Effector memory CD4-positive, alpha-beta T cell (primary cell): ENCODE data around the gene ELAVL2.

Source experiments
- DNase-seq, 3 donors: peaks; one replicate each; pipeline ENCODE4 v3.0.0-alpha.2; 2020
- H3K27ac ChIP-seq: 2 replicates; pipeline ENCODE4 v1.7.0; 2013; ENCODE audit warnings: mild to moderate bottlenecking, low read length, moderate library complexity; ENCODE audit not compliant: insufficient read depth, poor library complexity, severe bottlenecking
- H3K27me3 ChIP-seq: replicated peaks from 2 replicates; pipeline ENCODE4 v1.7.0; 2013; ENCODE audit warnings: mild to moderate bottlenecking, low read length; ENCODE audit not compliant: insufficient read depth, control insufficient read depth, poor library complexity, severe bottlenecking
- H3K36me3 ChIP-seq: 2 replicates; pipeline ENCODE4 v1.7.0; 2013; ENCODE audit warnings: mild to moderate bottlenecking, low read length, moderate library complexity; ENCODE audit not compliant: control insufficient read depth, insufficient read depth
- H3K4me1 ChIP-seq: 2 replicates; pipeline ENCODE4 v1.7.0; 2013; ENCODE audit warnings: low read length, mild to moderate bottlenecking; ENCODE audit not compliant: control insufficient read depth, insufficient read depth, poor library complexity, severe bottlenecking
- H3K4me3 ChIP-seq: 2 replicates; pipeline ENCODE4 v1.7.0; 2013; ENCODE audit warnings: low read length, low read depth, mild to moderate bottlenecking; ENCODE audit not compliant: insufficient read depth, poor library complexity, severe bottlenecking
- H3K9me3 ChIP-seq: 2 replicates; pipeline ENCODE4 v1.7.0; 2013; ENCODE audit warnings: mild to moderate bottlenecking, low read length, moderate library complexity; ENCODE audit not compliant: control insufficient read depth

The ELAVL2 gene

DNA sequence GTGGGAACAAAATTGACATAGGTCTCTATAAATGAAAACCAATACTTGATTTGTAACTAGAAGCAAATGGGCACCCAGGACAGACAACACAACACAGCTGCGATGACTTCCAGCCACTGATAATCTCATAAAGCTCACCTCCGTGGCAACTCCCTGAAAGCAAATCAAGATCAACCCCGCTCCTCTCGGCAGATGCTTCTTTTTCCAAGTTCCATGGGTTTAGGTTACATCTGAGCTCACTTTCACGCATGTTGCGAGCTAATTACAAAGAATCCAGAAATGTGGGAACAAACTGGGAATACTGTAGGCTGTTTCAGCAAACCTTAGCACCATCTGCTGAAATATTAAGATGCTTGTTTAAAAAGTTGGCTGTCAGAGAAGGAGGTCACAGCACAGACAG is 153.9 kb downstream of the ELAVL2 start:
- Histone ChIP-seq H3K4me3 (no peak overlapping the region), H3K27ac (no peak overlapping the region), H3K4me1 (no peaks in the 10 kb centered on the region), H3K9me3 (no peaks in the 10 kb centered on the region), H3K27me3 (no peaks in the 10 kb centered on the region), H3K36me3 (no peaks in the 10 kb centered on the region)
- no peak for DNase-seq

DNA sequence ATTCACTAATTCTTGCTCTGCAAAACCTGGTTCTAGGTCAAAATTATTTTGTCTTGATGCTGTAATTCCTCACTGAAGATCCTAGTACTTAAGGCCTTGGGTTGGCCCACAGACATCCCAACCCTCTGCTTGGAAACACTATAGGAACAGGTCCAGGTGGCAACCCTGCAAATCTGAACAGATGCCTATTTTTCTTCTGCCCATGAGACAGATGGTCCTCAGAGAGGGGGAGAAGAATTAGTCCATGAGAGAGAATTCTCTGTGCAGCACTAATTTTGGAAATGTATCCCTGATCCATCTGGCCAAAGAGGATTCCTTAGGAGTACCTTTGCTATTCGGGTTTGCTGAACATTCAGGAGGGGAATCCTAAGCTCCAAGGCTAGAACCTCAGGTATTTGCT is 156.3 kb downstream of the ELAVL2 start:
- Histone ChIP-seq H3K4me1 (no peaks in the 10 kb centered on the region), H3K27me3 (no peaks in the 10 kb centered on the region), H3K36me3 (no peaks in the 10 kb centered on the region), H3K9me3 (no peaks in the 10 kb centered on the region), H3K27ac (no peak overlapping the region), H3K4me3 (no peak overlapping the region)
- no peak for DNase-seq

DNA sequence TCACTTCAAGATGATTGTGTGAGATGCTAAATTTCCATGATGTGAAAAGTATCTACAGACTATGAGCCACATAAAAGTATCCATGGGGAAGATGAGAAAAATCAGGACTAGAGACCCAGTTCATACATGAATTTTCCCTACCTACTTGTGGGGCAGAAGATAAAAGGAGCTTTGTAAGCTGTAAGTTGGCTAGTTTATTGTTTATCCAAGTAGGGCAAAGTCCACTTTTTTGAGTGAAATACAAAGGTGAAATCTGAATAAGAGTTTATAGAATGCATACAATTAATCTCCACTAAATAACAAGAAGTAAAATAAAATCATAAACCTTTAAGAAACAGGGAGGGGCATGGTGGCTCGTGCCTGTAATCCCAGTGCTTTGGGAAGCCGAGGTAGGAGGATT is 160.4 kb downstream of the ELAVL2 start:
- H3K4me1 ChIP-seq, result no peaks in the 10 kb centered on the region
- H3K4me3 ChIP-seq, result no peak overlapping the region
- no peak overlapping the region for H3K27ac ChIP-seq
- H3K27me3 ChIP-seq, result no peaks in the 10 kb centered on the region
- no peaks in the 10 kb centered on the region for H3K9me3 ChIP-seq
- DNase-seq, result no peak
- H3K36me3 ChIP-seq, result no peaks in the 10 kb centered on the region

DNA sequence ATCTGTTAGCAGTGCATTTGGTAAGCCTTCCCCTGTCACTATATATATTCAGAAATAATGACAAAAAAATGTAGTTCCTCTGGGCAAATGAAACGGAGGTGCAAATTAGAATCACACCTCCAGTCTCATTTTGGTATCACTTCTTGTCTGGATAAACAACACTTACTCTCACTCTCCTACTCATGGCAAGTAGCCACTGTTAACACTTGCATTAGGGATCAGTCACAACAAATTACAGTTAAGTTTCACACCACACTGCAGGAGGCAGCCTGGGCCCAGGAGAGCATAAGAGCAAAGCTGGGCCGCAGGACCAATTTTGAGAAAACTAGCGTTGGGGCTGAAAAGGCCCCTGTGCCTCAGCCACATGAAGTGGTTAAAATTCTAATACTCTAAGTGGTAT is 161.0 kb downstream of the ELAVL2 start:
- no peaks in the 10 kb centered on the region for H3K4me1 ChIP-seq
- H3K9me3 ChIP-seq, result no peaks in the 10 kb centered on the region
- H3K36me3 ChIP-seq, result no peaks in the 10 kb centered on the region
- no peaks in the 10 kb centered on the region for H3K27me3 ChIP-seq
- no peak overlapping the region for H3K27ac ChIP-seq
- DNase-seq, result no peak
- H3K4me3 ChIP-seq, result no peak overlapping the region

DNA sequence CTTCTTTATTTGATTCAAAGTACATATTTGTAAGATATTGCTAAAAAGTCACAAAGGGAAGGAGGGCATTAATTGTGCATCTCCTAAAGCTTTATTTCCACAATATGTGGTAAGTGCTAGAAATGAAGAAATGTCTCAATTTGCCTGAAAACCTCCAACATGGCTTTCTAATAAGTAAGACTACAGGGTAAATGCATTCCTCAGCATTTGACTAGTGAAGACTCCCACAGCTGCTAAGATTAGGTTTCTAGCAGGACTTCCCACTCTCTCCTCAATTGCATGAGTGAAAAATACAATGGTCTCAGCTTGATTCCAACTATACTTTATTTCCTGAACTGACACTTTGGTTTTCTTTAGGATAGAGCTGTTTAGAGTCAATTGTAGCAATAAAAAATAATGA is 162.1 kb downstream of the ELAVL2 start:
- H3K4me3 ChIP-seq, result no peak overlapping the region
- no peak overlapping the region for H3K27ac ChIP-seq
- no peaks in the 10 kb centered on the region for H3K27me3 ChIP-seq
- H3K4me1 ChIP-seq, result no peaks in the 10 kb centered on the region
- no peaks in the 10 kb centered on the region for H3K9me3 ChIP-seq
- DNase-seq, result no peak
- H3K36me3 ChIP-seq, result no peaks in the 10 kb centered on the region

DNA sequence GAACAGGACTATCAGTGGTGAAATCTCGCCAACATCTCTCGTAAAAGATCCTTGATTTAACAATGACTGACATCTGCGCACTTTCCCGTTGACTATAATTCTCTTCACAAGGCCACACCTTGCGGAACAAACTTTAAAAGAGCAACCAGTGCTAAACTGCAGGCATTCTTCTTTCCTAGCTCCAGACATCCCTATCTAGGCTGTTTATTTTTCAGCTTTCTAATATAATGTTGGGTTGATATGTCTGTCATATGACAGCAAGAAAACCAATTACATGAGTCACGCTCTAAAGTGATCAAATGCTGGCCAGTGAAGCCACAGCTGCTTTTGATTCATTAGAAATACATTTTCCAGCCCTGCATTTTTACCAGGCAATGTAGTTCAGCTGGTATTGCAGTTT is 162.5 kb downstream of the ELAVL2 start:
- Histone ChIP-seq H3K4me3 (no peak overlapping the region), H3K9me3 (no peaks in the 10 kb centered on the region), H3K36me3 (no peaks in the 10 kb centered on the region), H3K27ac (no peak overlapping the region), H3K4me1 (no peaks in the 10 kb centered on the region), H3K27me3 (no peaks in the 10 kb centered on the region)
- DNase-seq, result no peak

DNA sequence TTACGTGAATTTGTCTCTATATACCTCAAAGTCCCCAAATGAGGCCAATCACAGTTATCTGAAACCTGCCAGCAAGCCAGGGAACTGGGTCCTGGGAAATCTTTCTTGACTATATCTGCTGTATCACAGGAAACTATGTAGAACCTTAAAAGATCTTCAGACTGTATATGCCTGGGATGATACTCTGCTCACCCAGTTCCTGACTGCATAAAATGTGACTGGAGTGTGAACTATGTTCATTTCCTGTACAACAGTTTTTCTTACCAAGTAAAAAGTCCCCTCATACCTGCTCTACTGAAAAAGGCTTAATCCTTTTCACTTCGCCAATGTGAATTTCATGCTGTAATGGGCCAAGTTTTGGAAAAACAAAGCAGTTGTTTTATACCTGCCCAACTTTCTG is 162.9 kb downstream of the ELAVL2 start:
- Histone ChIP-seq H3K4me3 (no peak overlapping the region), H3K4me1 (no peaks in the 10 kb centered on the region), H3K36me3 (no peaks in the 10 kb centered on the region), H3K9me3 (no peaks in the 10 kb centered on the region), H3K27ac (no peak overlapping the region), H3K27me3 (no peaks in the 10 kb centered on the region)
- DNase-seq, result no peak

DNA sequence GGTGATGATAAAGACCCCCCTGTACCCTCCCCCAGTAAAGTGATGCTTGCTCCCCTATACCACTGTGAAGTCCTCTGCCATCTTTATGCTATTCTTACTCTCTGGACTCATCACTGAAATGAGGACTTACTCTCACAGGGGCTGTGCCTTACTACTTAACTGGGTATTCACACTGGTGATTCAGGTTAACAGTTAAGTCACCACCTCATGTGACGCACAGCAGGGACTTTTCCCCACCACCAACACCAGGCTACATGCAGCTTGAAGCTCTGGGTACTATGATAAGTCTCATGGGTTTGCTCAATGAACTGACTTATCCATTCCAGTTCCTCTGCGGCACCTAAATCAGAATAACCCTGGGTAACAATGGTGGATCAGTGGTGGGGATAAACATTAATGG is 163.7 kb downstream of the ELAVL2 start:
- Histone ChIP-seq H3K4me3 (no peak overlapping the region), H3K27me3 (no peaks in the 10 kb centered on the region), H3K9me3 (no peaks in the 10 kb centered on the region), H3K27ac (no peak overlapping the region), H3K4me1 (no peaks in the 10 kb centered on the region), H3K36me3 (no peaks in the 10 kb centered on the region)
- DNase-seq, result no peak

DNA sequence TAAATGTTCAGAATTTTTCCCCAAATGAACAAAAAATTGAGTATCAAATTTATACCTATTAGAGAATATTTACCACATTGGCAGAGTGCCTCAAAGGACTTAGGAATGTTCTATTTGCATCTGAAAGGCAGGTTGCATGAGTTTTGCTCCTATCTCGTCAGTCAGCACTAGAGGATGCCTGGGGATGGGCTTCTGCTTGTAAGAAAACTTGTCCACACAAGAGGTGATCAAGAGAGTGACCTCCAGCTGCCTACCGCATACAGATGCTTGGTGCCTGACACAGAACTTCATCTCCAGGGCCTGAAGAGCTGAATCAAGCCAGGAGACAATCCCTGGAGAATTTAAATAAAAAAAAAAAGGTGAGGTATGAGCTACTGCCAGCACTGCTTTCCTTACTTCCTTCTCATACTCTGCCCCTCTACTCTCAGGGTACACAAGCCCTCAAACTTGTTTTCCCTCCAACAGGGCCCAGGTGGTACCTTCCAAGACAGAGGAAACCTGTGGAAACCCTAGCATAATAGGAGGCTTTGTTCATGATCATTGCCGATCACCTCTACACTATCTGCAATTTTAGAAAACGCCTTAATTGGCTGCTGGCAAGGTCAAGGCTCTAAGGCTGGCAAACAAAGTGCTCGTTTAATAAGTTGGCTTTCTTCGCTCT is 166.6 kb downstream of the ELAVL2 start:
- no peaks in the 10 kb centered on the region for H3K9me3 ChIP-seq
- H3K27me3 ChIP-seq, result no peaks in the 10 kb centered on the region
- H3K4me1 ChIP-seq, result no peaks in the 10 kb centered on the region
- no peak overlapping the region for H3K27ac ChIP-seq
- H3K36me3 ChIP-seq, result no peaks in the 10 kb centered on the region
- no peak for DNase-seq
- no peak overlapping the region for H3K4me3 ChIP-seq

DNA sequence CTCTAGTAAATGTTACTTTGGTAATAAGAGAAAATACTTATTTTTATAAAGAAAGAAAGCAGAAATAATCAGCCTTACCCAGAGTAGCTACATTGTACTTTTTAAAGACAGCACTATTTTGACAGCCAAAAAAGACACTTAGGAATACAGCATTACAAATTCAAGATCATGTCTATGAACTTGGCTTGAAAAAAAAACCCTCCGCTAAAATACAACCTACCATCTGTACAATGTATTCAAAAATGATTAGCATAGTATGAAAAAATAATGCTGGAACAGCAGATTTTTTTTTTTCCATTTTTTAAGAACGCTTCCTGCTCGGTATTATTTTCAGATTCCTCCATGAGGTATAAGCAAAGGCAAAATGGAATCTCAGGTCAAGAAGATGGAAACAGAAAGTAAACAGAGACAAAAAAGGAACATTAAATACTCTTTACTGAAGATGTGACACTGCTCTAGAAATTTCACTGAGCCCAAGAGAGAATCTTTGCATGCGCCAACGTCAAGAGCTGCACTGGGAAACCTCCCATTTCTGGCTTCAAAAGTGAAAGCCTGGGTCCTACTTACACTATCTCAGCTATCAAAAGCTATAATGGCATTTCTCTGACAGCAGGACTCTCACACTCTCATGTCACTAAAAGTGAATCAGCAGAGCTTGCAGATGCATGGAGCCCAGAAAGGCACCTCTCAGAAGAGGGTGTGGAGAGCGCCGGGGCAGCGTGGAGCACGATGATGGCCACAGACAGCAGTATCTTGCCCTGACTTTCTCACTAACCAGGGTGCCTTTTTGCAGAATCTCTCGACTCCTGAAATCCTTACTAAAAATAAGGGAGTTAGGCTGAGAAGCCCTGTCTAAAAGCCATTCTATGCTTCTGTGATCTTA is 167.4 kb downstream of the ELAVL2 start:
- DNase-seq, result no peak
- Histone ChIP-seq H3K4me3 (no peak overlapping the region), H3K36me3 (no peaks in the 10 kb centered on the region), H3K27me3 (no peaks in the 10 kb centered on the region), H3K27ac (no peak overlapping the region), H3K4me1 (no peaks in the 10 kb centered on the region), H3K9me3 (no peaks in the 10 kb centered on the region)
